HepG2 (cell line): Measurements from ENCODE around the gene FAF1. TPM values are rescaled to one million over a fixed set of nuclear protein-coding genes. Genes with fewer than 3 reads are reported as not detected.

ENCODE experiments used
- BCL3 ChIP-seq: sonication (generic); formaldehyde crosslinking; IDR thresholded peaks from 2 replicates; pipeline ENCODE4 v1.5.1; 2020; ENCODE audit warnings: mild to moderate bottlenecking, missing genetic modification reagents, moderate library complexity
- EP300 ChIP-seq, 3 experiments: sonication (generic) in 1 of 3; formaldehyde crosslinking in 1 of 3; IDR thresholded peaks; 2 replicates each; pipeline versions ENCODE4 v1.5.1 to v1.6.1; 2011 to 2020; ENCODE audit warnings: low read depth in 2 of 3, low read length in 2 of 3, borderline replicate concordance in 1 of 3, improper control_type of control experiment in 1 of 3, mild to moderate bottlenecking in 1 of 3, missing genetic modification reagents in 1 of 3, moderate library complexity in 1 of 3
- GATA4 ChIP-seq: sonication (generic); IDR thresholded peaks from 2 replicates; pipeline ENCODE4 v1.6.1; 2016; ENCODE audit warnings: antibody characterized with exemption, low read depth, borderline replicate concordance
- KMT2A ChIP-seq: sonication (generic); formaldehyde crosslinking; IDR thresholded peaks from 2 replicates; pipeline ENCODE4 v1.4.0; 2020; ENCODE audit warnings: missing genetic modification reagents
- MEIS1 ChIP-seq: sonication (generic); formaldehyde crosslinking; IDR thresholded peaks from 2 replicates; pipeline ENCODE4 v1.9.0; 2021; ENCODE audit warnings: mild to moderate bottlenecking, missing genetic modification reagents, moderate library complexity, borderline replicate concordance
- NFATC3 ChIP-seq: sonication (generic); formaldehyde crosslinking; IDR thresholded peaks from 2 replicates; pipeline ENCODE4 v1.5.1; 2020; ENCODE audit warnings: mild to moderate bottlenecking, missing genetic modification reagents
- PAXIP1 ChIP-seq: sonication (generic); formaldehyde crosslinking; conservative IDR thresholded peaks from 2 replicates; pipeline ENCODE4 v1.4.0; 2020; ENCODE audit warnings: mild to moderate bottlenecking, missing genetic modification reagents, moderate library complexity
- RAD21 ChIP-seq: fragments of 450-650 bp; formaldehyde crosslinking; IDR thresholded peaks from 2 replicates; pipeline ENCODE4 v1.5.0; 2020; ENCODE audit warnings: mild to moderate bottlenecking
- TFDP2 ChIP-seq: sonication (generic); formaldehyde crosslinking; IDR thresholded peaks from 2 replicates; pipeline ENCODE4 v1.4.0; 2020; ENCODE audit warnings: missing genetic modification reagents
- TRAFD1 ChIP-seq: sonication (generic); formaldehyde crosslinking; IDR thresholded peaks from 2 replicates; pipeline ENCODE4 v1.5.1; 2020; ENCODE audit warnings: missing genetic modification reagents, mild to moderate bottlenecking, borderline replicate concordance
- ZBED4 ChIP-seq: sonication (generic); formaldehyde crosslinking; IDR thresholded peaks from 2 replicates; pipeline ENCODE4 v1.4.0; 2020; ENCODE audit warnings: missing genetic modification reagents, borderline replicate concordance
- ZKSCAN8 ChIP-seq: IDR thresholded peaks from 2 replicates; pipeline ENCODE4 v1.6.1; 2016; ENCODE audit warnings: borderline replicate concordance, missing genetic modification reagents, missing compliant biosample characterization
- ZNF780A ChIP-seq: sonication (generic); formaldehyde crosslinking; IDR thresholded peaks from 2 replicates; pipeline ENCODE4 v1.8.0; 2022; ENCODE audit warnings: mild to moderate bottlenecking, missing genetic modification reagents, moderate library complexity
- ZNF83 ChIP-seq: sonication (generic); formaldehyde crosslinking; IDR thresholded peaks from 2 replicates; pipeline ENCODE4 v1.4.0; 2020; ENCODE audit warnings: missing genetic modification reagents, mild to moderate bottlenecking, borderline replicate concordance
- polyA plus RNA-seq, 8 experiments: library from polyadenylated mRNA; depleted of rRNA in 3 of 8; stranded (reverse) in 7 of 8; unstranded in 1 of 8; fragments of >200 nt; fragmentation: Illumina TruSeq in 4 of 8; extraction: Trizol in 4 of 8; gene quantifications; 2 replicates each; pipeline versions ENCODE4 v1.2.1 to v1.2.3, GENCODE V29; 2011 to 2016; ENCODE audit warnings: low read depth in 4 of 8, missing spikeins in 1 of 8, mixed read lengths in 1 of 8; ENCODE audit not compliant: insufficient read depth in 1 of 8
- total RNA-seq, 5 experiments: library from RNA; depleted of rRNA; stranded (reverse); fragments of >200 nt; fragmentation: Illumina TruSeq; extraction: Trizol; gene quantifications; 2 replicates each; pipeline ENCODE4 v1.2.3, GENCODE V29; 2016; ENCODE audit warnings: low read depth in 1 of 5

Gene FAF1
- total and polyA plus RNA-seq, 2 of the 13 experiments (the other 11 are each of a cell fraction or from before 2014, with no cell fraction given) = 19.4 to 63.3 TPM

GRCh38 chr1:50959913-50960844 lies at the start of gene FAF1 (continued):
- TF ChIP-seq GATA4 (no peak), MEIS1 (peak; percentile 66; the same call in 1 of the 2 replicates), BCL3 (peak; percentile 25; the same call in 1 of the 2 replicates), ZNF780A (CRISPR knock-in tag) (no peak), ZBED4 (peak; percentile 53; the same call in 1 of the 2 replicates), ZKSCAN8 (CRISPR knock-in tag) (peak; percentile 62; the same call in 1 of the 2 replicates), KMT2A (CRISPR knock-in tag) (peak; percentile 95), TFDP2 (CRISPR knock-in tag) (peak; percentile 95), RAD21 (peak; percentile 37; the same call in 1 of the 2 replicates), TRAFD1 (CRISPR knock-in tag) (no peak), ZNF83 (CRISPR knock-in tag) (peak; percentile 85; the same call in 1 of the 2 replicates), EP300 (IDR thresholded peaks at IDR 0.05; ENCODE audit: low read depth in 2 of 2, low read length in 2 of 2) (peak in 1 of 2 experiments; percentile 35; a peak in 1 of 4 replicates), EP300 (CRISPR knock-in tag; IDR thresholded peaks at IDR 0.05; ENCODE audit: borderline replicate concordance) (no peak; the same call in 1 of the 2 replicates), PAXIP1 (CRISPR knock-in tag) (peak; percentile 35; the same call in 1 of the 2 replicates), NFATC3 (peak; percentile 84)
